Measurements from ENCODE around the gene SEPHS2. TPM values are rescaled to one million over a fixed set of nuclear protein-coding genes. Genes with fewer than 3 reads are reported as not detected.
A peak's percentile ranks its signal among the peaks of the same experiment; 100 is the strongest.

The SEPHS2 gene
- total RNA-seq, 2 donors from 2014 or later, result 18.3 to 21.4 TPM

DNA sequence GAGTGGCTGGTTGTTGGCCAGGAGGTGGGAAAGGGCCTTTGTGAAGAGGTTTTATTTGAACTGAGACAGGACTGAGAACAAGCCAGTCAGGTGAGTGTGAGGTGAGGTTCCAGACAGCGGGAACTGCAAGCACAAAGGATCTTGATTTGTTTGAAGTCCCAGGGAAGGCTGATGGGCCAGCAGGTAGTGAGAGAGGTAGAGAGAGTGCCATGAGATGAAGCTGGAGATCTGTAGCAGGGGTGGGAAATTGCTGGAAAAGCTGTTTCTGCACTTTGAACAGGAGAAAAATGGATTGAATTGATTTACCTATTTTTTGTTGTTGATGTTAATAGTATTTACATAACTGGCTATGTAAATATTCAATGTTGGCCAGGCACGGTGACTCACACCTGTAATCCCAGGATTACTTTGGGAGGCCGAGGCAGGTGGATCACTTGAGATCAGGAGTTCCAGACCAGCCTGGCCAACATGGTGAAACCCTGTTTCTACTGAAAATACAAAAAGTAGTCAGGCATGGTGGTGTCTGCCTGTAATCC is 8.1 kb downstream of the SEPHS2 start:
- no peaks in the 10 kb centered on the region for H3K27me3 Mint-ChIP-seq
- H3K9me3 ChIP-seq (ENCODE audit: control insufficient read depth, low read length, poor library complexity, severe bottlenecking), result no peaks in the 10 kb centered on the region
- H3K27ac Mint-ChIP-seq, result no peak overlapping the region
- no peak overlapping the region for H3K4me3 Mint-ChIP-seq
- H3K36me3 Mint-ChIP-seq (ENCODE audit: low read depth), result no peaks in the 10 kb centered on the region
- ATAC-seq (no peak), DNase-seq (no peak)
- H3K4me1 Mint-ChIP-seq, result peaks cover 22% of the 10 kb centered on the region

DNA sequence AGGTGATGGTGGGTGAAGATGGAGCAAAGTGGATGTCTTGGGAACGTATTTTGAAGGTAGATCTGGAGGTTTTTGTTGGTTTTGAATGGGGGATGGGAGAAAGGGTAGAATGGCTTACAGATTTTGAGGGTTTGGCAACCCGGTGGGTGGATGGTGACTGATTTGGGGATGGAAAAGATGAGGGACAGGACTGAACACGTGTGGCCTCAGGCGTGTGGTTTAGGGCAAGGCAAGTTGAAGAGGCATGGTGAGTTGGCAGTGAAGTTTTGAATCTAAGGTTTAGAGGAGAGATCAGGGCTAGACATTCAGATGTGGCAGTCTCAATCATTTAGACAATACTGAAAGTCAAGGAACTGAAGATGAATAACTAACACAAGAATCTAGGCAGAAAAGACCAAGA is 10.8 kb downstream of the SEPHS2 start:
- peak overlapping the region; percentile 90 for H3K27ac Mint-ChIP-seq

DNA sequence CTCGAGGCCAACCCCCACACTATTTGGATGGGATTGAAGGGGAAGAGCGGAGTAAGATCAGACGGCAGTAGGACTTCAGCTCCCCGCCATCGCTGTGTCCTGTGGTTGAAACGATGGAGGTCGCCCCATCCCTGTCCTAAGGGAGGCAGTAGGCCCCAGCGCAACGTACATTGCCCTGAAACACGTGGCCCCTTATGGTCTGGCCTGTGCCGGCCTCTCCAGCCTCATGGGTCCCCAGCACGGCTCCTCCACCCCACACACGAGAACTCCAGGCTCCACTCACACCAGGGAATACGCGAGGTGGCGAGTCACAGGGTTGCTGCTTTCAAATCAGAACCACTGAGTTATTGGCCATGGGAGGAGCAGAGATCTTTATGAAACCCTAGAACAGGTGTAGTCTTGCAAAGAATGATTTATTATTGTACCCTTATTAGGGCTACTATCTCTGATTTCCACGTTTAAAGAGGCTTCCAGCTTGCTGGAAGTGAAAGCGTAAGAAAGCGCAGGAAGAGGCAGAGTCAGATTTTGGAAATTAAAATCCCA is 15.2 kb downstream of the SEPHS2 start:
- H3K4me3 Mint-ChIP-seq, result no peak overlapping the region
- peaks cover 20% of the 10 kb centered on the region for H3K4me1 Mint-ChIP-seq
- DNase-seq, result no peak
- H3K27ac Mint-ChIP-seq, result no peak overlapping the region
- peaks cover 5% of the 10 kb centered on the region for H3K36me3 Mint-ChIP-seq (ENCODE audit: low read depth)
- H3K27me3 Mint-ChIP-seq, result no peaks in the 10 kb centered on the region
- ATAC-seq, result peak; percentile 7
- H3K9me3 ChIP-seq (ENCODE audit: control insufficient read depth, low read length, poor library complexity, severe bottlenecking), result no peaks in the 10 kb centered on the region

More for the DNA sequence above, 10.8 kb downstream of the SEPHS2 start:
- Mint-ChIP-seq H3K4me3 (peak overlapping the region; percentile 16), H3K27me3 (no peaks in the 10 kb centered on the region), H3K4me1 (peaks cover 20% of the 10 kb centered on the region), H3K36me3 (ENCODE audit: low read depth) (no peaks in the 10 kb centered on the region)
- DNase-seq (no peak), ATAC-seq (no peak)
- H3K9me3 ChIP-seq (ENCODE audit: control insufficient read depth, low read length, poor library complexity, severe bottlenecking), result no peaks in the 10 kb centered on the region

- ATAC-seq (peak; percentile 97), DNase-seq (peak; percentile 87 to 91 (median 87))
- Mint-ChIP-seq H3K4me1 (peaks cover 19% of the 10 kb centered on the region), H3K4me3 (no peak within 1 kb of the TSS), H3K27ac (no peak within 1 kb of the TSS), H3K27me3 (no peaks in the 10 kb centered on the region), H3K36me3 (ENCODE audit: low read depth) (peaks cover 5% of the 10 kb centered on the region)
- no peaks in the 10 kb centered on the region for H3K9me3 ChIP-seq (ENCODE audit: control insufficient read depth, low read length, poor library complexity, severe bottlenecking)
Measured at GRCh38 chr16:30429678-30430427, 15.8 kb downstream of the SEPHS2 start, which contains the start of gene DCTPP1. DCTPP1 (minus strand) TSS chr16:30430030; CDS start chr16:30429980, 50 bp downstream.

DNA sequence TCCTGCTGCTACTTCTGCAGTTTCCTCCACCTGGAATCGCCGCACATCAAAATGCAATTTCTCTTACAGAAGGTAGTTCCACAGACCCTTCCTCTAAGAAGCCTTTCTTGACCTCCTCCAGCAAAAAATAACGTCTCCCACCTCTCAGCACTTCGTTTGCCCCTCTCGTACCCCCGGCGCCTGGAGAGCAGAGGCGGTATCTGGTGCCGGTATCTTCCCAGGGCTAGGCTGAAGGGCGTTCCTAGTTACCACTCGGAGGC is 16.3 kb downstream of the SEPHS2 start:
- Mint-ChIP-seq H3K27me3 (no peaks in the 10 kb centered on the region), H3K27ac (no peak overlapping the region)

DNA sequence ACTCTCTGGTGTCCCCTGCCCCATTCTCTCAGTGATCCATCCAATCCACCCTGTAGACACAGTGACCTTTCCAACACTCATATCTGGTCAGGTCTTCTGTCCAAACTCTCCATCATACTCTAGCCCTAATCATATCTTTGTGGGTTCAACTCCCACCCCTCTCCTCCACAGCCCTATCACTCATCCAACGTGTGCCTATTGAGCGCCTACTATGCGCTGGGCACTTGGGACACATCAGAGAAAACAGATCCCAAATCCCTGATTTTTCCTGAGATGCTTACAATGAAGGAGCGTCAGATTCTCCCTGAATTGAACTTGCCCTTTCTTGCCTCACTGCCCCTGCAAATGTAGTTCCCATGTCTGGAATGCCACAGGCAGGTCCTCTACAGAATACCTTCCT is 17.6 kb downstream of the SEPHS2 start:
- H3K27ac Mint-ChIP-seq, result no peak overlapping the region

More for the DNA sequence above, 16.3 kb downstream of the SEPHS2 start:
- H3K4me3 Mint-ChIP-seq, result no peak overlapping the region
- ATAC-seq (no peak), DNase-seq (no peak)
- H3K36me3 Mint-ChIP-seq (ENCODE audit: low read depth), result peaks cover 5% of the 10 kb centered on the region
- no peaks in the 10 kb centered on the region for H3K9me3 ChIP-seq (ENCODE audit: control insufficient read depth, low read length, poor library complexity, severe bottlenecking)
- H3K4me1 Mint-ChIP-seq, result peaks cover 14% of the 10 kb centered on the region

GRCh38 chr16:30421010-30421409 is 24.7 kb downstream of the SEPHS2 start:
- no peak for DNase-seq
- Mint-ChIP-seq H3K36me3 (ENCODE audit: low read depth) (peaks cover 8% of the 10 kb centered on the region), H3K4me3 (no peak overlapping the region), H3K4me1 (peaks cover 25% of the 10 kb centered on the region), H3K27ac (peak overlapping the region; percentile 59), H3K27me3 (no peaks in the 10 kb centered on the region)
- H3K9me3 ChIP-seq (ENCODE audit: control insufficient read depth, low read length, poor library complexity, severe bottlenecking), result no peaks in the 10 kb centered on the region
- no peak for ATAC-seq

More for the DNA sequence above, 17.6 kb downstream of the SEPHS2 start:
- no peaks in the 10 kb centered on the region for H3K9me3 ChIP-seq (ENCODE audit: control insufficient read depth, low read length, poor library complexity, severe bottlenecking)
- ATAC-seq (no peak), DNase-seq (no peak)
- Mint-ChIP-seq H3K4me3 (peak overlapping the region; percentile 36), H3K27me3 (no peaks in the 10 kb centered on the region), H3K36me3 (ENCODE audit: low read depth) (peaks cover 5% of the 10 kb centered on the region), H3K4me1 (peaks cover 7% of the 10 kb centered on the region)

DNA sequence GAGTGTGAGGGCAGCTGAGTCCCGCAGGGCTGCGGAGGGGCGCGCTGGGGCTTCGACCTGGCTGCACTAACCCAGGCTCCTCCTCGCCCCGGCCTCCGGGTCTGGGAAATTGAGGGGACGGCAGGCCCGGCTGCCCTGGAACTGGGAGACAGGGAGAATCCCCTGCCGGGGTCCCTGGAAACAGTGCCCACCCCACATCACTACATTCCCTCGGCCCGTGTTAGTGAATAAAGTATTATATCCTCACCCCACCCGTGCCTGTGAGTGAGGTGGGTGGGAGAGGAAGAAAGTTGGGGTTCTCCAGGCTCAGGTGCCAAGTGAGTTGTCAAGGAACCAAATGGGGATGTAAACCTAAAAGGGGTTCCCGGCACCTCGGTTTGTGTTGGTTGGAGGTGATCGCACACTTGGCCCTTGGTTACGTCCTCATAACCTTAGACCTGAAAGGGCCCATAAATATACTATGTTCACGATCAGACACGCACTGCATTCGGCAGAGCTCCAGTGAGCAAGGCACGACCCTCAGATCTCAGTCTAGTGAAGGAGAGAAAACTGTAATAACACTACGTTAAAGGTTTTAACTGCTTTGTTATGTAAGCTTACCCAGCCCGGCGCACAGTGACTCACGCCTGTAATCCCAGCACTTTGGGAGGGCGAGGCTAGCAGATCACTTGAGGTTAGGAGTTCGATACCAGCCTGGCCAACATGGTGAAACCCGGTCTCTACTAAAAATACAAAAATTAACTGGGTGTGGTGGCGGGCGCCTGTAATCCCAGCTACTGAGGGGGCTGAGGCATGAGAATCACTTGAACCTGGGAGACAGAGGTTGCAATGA is 27.1 kb downstream of the SEPHS2 start:
- Mint-ChIP-seq H3K27me3 (no peaks in the 10 kb centered on the region), H3K4me3 (peak overlapping the region; percentile 39), H3K4me1 (peaks cover 24% of the 10 kb centered on the region), H3K27ac (no peak overlapping the region), H3K36me3 (ENCODE audit: low read depth) (peaks cover 5% of the 10 kb centered on the region)
- H3K9me3 ChIP-seq (ENCODE audit: control insufficient read depth, low read length, poor library complexity, severe bottlenecking), result no peaks in the 10 kb centered on the region
- ATAC-seq (no peak), DNase-seq (no peak)

GRCh38 chr16:30417529-30418349 is 27.9 kb downstream of the SEPHS2 start:
- ATAC-seq, result peak; percentile 91
- Mint-ChIP-seq H3K27me3 (no peaks in the 10 kb centered on the region), H3K36me3 (ENCODE audit: low read depth) (peaks cover 5% of the 10 kb centered on the region), H3K4me1 (peaks cover 24% of the 10 kb centered on the region), H3K27ac (peak overlapping the region; percentile 75), H3K4me3 (peak overlapping the region; percentile 39)
- DNase-seq, result peak; percentile 78 to 82 (median 82)
- no peaks in the 10 kb centered on the region for H3K9me3 ChIP-seq (ENCODE audit: control insufficient read depth, low read length, poor library complexity, severe bottlenecking)

GRCh38 chr16:30416624-30417528 is 28.8 kb downstream of the SEPHS2 start:
- Mint-ChIP-seq H3K4me3 (peak overlapping the region; percentile 63), H3K36me3 (ENCODE audit: low read depth) (peaks cover 5% of the 10 kb centered on the region), H3K27ac (peak overlapping the region; percentile 75), H3K27me3 (no peaks in the 10 kb centered on the region), H3K4me1 (peaks cover 27% of the 10 kb centered on the region)
- DNase-seq (no peak), ATAC-seq (no peak)
- no peaks in the 10 kb centered on the region for H3K9me3 ChIP-seq (ENCODE audit: control insufficient read depth, low read length, poor library complexity, severe bottlenecking)

GRCh38 chr16:30416047-30416603 is 29.5 kb downstream of the SEPHS2 start:
- peak overlapping the region; percentile 63 for H3K27ac Mint-ChIP-seq
- ATAC-seq (no peak), DNase-seq (no peak)
- H3K9me3 ChIP-seq (ENCODE audit: control insufficient read depth, low read length, poor library complexity, severe bottlenecking), result no peaks in the 10 kb centered on the region
- peaks cover 5% of the 10 kb centered on the region for H3K36me3 Mint-ChIP-seq (ENCODE audit: low read depth)
- H3K27me3 Mint-ChIP-seq, result no peaks in the 10 kb centered on the region
- H3K4me1 Mint-ChIP-seq, result peaks cover 25% of the 10 kb centered on the region
- no peak overlapping the region for H3K4me3 Mint-ChIP-seq

DNA sequence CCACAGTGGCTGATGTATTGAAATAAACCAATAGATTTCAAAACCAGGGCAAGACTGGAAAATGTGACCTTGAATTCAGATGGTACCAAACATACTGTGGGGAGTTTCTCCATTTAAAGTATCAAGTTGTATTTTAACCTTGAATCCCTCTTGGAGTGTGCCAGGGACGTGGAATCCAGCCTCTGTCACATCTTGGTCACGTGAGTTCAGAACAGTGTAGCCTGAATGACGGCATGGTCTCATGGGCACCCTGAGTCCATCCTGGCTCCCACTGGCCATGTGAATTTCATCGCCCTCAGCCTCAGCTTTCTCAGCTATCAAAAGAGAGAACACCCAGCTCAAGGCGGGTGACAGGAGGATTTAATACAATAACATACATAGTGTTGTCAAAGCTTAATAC is 31.5 kb downstream of the SEPHS2 start:
- H3K4me3 Mint-ChIP-seq, result no peak overlapping the region
- no peaks in the 10 kb centered on the region for H3K9me3 ChIP-seq (ENCODE audit: control insufficient read depth, low read length, poor library complexity, severe bottlenecking)
- peaks cover 24% of the 10 kb centered on the region for H3K4me1 Mint-ChIP-seq
- DNase-seq (no peak), ATAC-seq (no peak)
- H3K36me3 Mint-ChIP-seq (ENCODE audit: low read depth), result peaks cover 3% of the 10 kb centered on the region
- no peaks in the 10 kb centered on the region for H3K27me3 Mint-ChIP-seq
- no peak overlapping the region for H3K27ac Mint-ChIP-seq
